ENCODE measurements around the gene LDLRAD1. TPM values are rescaled to one million over a fixed set of nuclear protein-coding genes. Genes with fewer than 3 reads are reported as not detected.

The LDLRAD1 gene
- total and polyA plus RNA-seq, 9 donors, result 0.05 to 49.6 (median 0.48) TPM; not detected in 2

DNA sequence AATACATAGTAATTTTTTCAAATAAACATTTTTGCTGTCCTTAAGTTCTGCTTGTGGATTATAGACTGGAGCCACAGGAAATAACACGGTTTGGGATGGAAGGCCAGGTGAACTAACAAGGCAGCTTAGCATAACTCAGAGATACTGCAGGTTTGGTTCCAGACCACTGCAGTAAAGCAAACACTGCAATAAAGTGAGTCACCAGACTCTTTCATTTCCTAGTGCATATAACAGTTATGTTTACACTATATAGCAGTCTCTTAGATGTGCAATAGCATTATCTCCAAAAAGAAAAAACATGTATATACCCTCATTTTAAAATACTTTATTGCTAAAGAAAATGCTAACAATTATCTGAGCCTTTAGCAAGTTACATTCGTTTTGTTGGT lies 49.9 kb downstream of the LDLRAD1 start:
- WGBS, 3 donors, result 85 to 87% (median 86%) methylated on average over 2 of the region's 2 CpGs
- intact Hi-C loops (cut with DNase I), result no loop called here
- peaks cover 2% of the 10 kb centered on the region for H3K4me1 ChIP-seq (ENCODE audit: insufficient read depth)

DNA sequence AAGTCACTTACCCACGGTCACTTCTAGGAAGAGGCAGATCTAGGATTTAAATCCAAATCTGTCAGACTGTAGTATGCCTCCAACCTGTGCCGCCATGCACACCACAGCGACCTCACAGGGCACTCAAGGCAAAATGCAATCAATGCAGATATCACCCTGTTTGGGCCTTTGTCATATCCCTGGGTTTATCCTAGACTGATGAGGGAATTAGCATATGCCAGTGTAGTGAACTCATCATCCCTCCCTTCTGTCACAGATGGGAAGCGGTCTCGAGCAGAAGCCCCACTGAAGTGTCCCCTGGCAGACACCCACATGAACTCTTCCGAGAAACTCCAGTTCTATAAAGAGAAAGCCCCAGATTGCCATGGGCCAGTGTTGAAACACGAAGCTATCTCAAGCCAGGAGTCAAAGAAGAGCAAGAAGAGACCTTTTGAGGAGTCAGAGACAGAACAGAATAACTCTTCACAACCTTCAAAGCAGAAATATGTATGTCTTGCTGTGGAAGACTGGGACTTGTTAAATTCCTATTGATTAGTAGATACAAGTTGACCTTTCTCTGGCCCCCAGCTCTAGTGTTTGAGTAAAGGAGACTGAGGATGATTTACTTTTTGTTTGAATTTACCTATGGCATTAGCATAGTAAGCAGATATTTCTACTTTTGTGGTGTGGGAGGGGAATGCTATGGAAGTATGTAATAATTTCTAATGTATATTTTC lies 50.4 kb downstream of the LDLRAD1 start:
- intact Hi-C loops (cut with DNase I), result no loop called here
- peaks cover 2% of the 10 kb centered on the region for H3K4me1 ChIP-seq (ENCODE audit: insufficient read depth)
- H3K27me3 ChIP-seq, result no peaks in the 10 kb centered on the region
- WGBS, 3 donors, result 89 to 91% (median 89%) methylated on average over 7 of the region's 7 CpGs
- no peak overlapping the region for H3K4me3 ChIP-seq
- TF ChIP-seq EP300 (IDR thresholded peaks at IDR 0.05) (no peak), POLR2A (IDR thresholded peaks at IDR 0.05) (no peak)
- TF ChIP-seq, protein P1, sequence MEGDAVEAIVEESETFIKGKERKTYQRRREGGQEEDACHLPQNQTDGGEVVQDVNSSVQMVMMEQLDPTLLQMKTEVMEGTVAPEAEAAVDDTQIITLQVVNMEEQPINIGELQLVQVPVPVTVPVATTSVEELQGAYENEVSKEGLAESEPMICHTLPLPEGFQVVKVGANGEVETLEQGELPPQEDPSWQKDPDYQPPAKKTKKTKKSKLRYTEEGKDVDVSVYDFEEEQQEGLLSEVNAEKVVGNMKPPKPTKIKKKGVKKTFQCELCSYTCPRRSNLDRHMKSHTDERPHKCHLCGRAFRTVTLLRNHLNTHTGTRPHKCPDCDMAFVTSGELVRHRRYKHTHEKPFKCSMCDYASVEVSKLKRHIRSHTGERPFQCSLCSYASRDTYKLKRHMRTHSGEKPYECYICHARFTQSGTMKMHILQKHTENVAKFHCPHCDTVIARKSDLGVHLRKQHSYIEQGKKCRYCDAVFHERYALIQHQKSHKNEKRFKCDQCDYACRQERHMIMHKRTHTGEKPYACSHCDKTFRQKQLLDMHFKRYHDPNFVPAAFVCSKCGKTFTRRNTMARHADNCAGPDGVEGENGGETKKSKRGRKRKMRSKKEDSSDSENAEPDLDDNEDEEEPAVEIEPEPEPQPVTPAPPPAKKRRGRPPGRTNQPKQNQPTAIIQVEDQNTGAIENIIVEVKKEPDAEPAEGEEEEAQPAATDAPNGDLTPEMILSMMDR (IDR thresholded peaks at IDR 0.05), result no peak
- H3K9me3 ChIP-seq, result no peaks in the 10 kb centered on the region
- H3K36me3 ChIP-seq, result no peaks in the 10 kb centered on the region
- DNase-seq, result no peak
- H3K27ac ChIP-seq, result no peak overlapping the region

More for the DNA sequence above, 49.9 kb downstream of the LDLRAD1 start:
- TF ChIP-seq EP300 (IDR thresholded peaks at IDR 0.05), result no peak
- TF ChIP-seq POLR2A (IDR thresholded peaks at IDR 0.05), result no peak
- TF ChIP-seq, protein P1 (IDR thresholded peaks at IDR 0.05), result no peak
- Histone ChIP-seq H3K9me3 (no peaks in the 10 kb centered on the region), H3K36me3 (no peaks in the 10 kb centered on the region), H3K4me3 (no peak overlapping the region), H3K27me3 (no peaks in the 10 kb centered on the region), H3K27ac (no peak overlapping the region)
- DNase-seq, result no peak

DNA sequence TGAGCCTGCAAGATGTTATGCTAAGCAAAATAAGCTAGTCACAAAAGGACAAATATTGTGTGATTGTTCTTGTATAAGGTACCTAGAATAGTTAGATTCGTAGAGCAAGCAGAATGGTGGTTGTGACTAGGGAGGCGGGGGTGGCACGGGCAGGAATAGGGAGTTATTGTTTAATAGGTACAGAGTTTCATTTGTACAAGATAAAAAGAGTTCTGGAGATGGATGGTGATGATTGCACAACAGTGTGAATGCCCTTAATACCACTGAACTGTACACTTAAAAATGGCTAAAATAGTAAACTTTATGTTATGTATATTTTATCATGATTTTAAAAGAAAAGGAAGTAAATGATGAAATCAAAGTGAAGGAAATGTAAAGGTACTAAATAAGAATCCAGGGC lies 51.2 kb downstream of the LDLRAD1 start:
- intact Hi-C loops (cut with DNase I), result no loop called here
- no peaks in the 10 kb centered on the region for H3K36me3 ChIP-seq
- H3K4me1 ChIP-seq (ENCODE audit: insufficient read depth), result no peaks in the 10 kb centered on the region
- no peaks in the 10 kb centered on the region for H3K9me3 ChIP-seq
- no peak overlapping the region for H3K4me3 ChIP-seq
- 86 to 87% (median 87%) methylated on average over 3 of the region's 3 CpGs for WGBS, 3 donors
- DNase-seq, result no peak
- TF ChIP-seq POLR2A (IDR thresholded peaks at IDR 0.05) (no peak), EP300 (IDR thresholded peaks at IDR 0.05) (no peak)
- TF ChIP-seq, protein P1 (IDR thresholded peaks at IDR 0.05), result no peak
- no peaks in the 10 kb centered on the region for H3K27me3 ChIP-seq
- H3K27ac ChIP-seq, result no peak overlapping the region

DNA sequence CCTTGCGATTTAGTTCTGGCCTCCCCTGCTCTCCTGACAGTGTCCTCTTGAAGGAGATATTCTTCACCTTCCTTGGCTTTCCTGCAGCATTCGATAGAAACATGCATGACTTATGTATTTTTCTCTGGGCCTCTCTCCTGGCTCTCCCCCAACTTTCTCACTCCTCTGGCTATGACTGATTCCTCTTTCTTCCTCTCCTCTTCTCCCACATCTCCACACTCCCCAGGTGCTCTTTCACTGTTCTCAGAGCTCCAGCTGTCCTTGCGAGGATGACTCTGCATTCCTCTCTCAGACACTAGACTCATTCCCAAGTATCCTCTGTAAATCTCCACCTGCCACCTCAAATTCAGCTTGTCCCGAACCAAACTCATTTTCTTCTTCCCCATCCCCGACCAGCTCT lies 53.9 kb downstream of the LDLRAD1 start:
- Histone ChIP-seq H3K4me1 (ENCODE audit: insufficient read depth) (no peaks in the 10 kb centered on the region), H3K4me3 (no peak overlapping the region), H3K9me3 (no peaks in the 10 kb centered on the region), H3K36me3 (no peaks in the 10 kb centered on the region), H3K27ac (no peak overlapping the region), H3K27me3 (no peaks in the 10 kb centered on the region)
- intact Hi-C loops (cut with DNase I), result no loop called here
- WGBS, 3 donors, result 50 to 63% (median 58%) methylated on average over 5 of the region's 5 CpGs
- DNase-seq, result no peak
- TF ChIP-seq EP300 (IDR thresholded peaks at IDR 0.05), result no peak
- TF ChIP-seq, protein P1 (IDR thresholded peaks at IDR 0.05), result no peak
- no peak for TF ChIP-seq POLR2A (IDR thresholded peaks at IDR 0.05)
